SK-N-SH (cell line): ENCODE results near the gene MFAP4. TPM values are rescaled to one million over a fixed set of nuclear protein-coding genes. Genes with fewer than 3 reads are reported as not detected.

ENCODE experiments used
- CTCF ChIA-PET: fragments of 300-600, 350-600 bp; formaldehyde crosslinking; extraction: SDS; loops from one replicate; lab custom pipeline; 2021; lab: Yijun Ruan, JAX
- POLR2A ChIA-PET: fragments of 350-600 bp; sonication (Branson Sonifier 250); formaldehyde crosslinking; extraction: SDS; loops from one replicate; lab custom pipeline; 2020; ENCODE audit warnings: antibody characterized with exemption, inconsistent platforms; lab: Yijun Ruan, JAX
- DNase-seq: peaks from one replicate; pipeline ENCODE4 v3.0.0; 2012
- H2AFZ ChIP-seq: fragments of 200-600 bp; sonication (generic); 2 replicates; pipeline ENCODE4 v1.8.1; 2016; ENCODE audit warnings: antibody characterized with exemption, mild to moderate bottlenecking, low read depth
- H3F3A ChIP-seq: fragments of 200-600 bp; sonication (generic); replicated peaks from 2 replicates; pipeline ENCODE3; 2016; ENCODE audit warnings: antibody characterized with exemption, mild to moderate bottlenecking; ENCODE audit not compliant: insufficient read depth
- H3K27ac ChIP-seq, 2 experiments: fragments of 200-500 bp in 1 of 2; fragments of 200-600 bp in 1 of 2; sonication (Bioruptor generic) in 1 of 2; sonication (generic), shearing (Covaris generic) in 1 of 2; 2 replicates each; pipeline versions ENCODE4 v1.5.1 to v1.6.1; 2014 to 2016; ENCODE audit warnings: low read depth in 2 of 2, inconsistent platforms in 1 of 2, low read length in 1 of 2, mild to moderate bottlenecking in 1 of 2, mixed read lengths in 1 of 2
- H3K27me3 ChIP-seq: fragments of 200-600 bp; sonication (generic), shearing (Covaris generic); 2 replicates; pipeline ENCODE4 v1.6.1; 2016; ENCODE audit warnings: mixed run types; ENCODE audit not compliant: insufficient read depth
- H3K36me3 ChIP-seq, 2 experiments: fragments of 200-500 bp in 1 of 2; fragments of 200-600 bp in 1 of 2; sonication (Bioruptor generic) in 1 of 2; sonication (generic) in 1 of 2; replicated peaks in 1 of 2; 2 replicates each; pipeline versions ENCODE3 to v1.5.1; 2014 to 2016; ENCODE audit warnings: low read length in 1 of 2, mild to moderate bottlenecking in 1 of 2; ENCODE audit not compliant: insufficient read depth in 2 of 2, control insufficient read depth in 1 of 2
- H3K4me1 ChIP-seq, 2 experiments: fragments of 200-500 bp in 1 of 2; fragments of 200-600 bp in 1 of 2; sonication (Bioruptor generic) in 1 of 2; sonication (generic), shearing (Covaris generic) in 1 of 2; 2 replicates each; pipeline versions ENCODE4 v1.5.1 to v1.6.1; 2014 to 2016; ENCODE audit warnings: low read depth in 1 of 2, low read length in 1 of 2, mixed run types in 1 of 2; ENCODE audit not compliant: insufficient read depth in 2 of 2, control insufficient read depth in 1 of 2
- H3K4me2 ChIP-seq: fragments of 200-600 bp; sonication (generic), shearing (Covaris generic); 2 replicates; pipeline ENCODE4 v1.6.1; 2017; ENCODE audit warnings: mixed run types
- H3K4me3 ChIP-seq, 2 experiments: fragments of 200-500 bp in 1 of 2; fragments of 200-600 bp in 1 of 2; sonication (Bioruptor generic) in 1 of 2; sonication (generic), shearing (Covaris generic) in 1 of 2; 2 replicates each; pipeline versions ENCODE4 v1.5.1 to v1.8.1; 2014 to 2016; ENCODE audit warnings: low read depth in 2 of 2, inconsistent platforms in 1 of 2, low read length in 1 of 2, mild to moderate bottlenecking in 1 of 2, mixed read lengths in 1 of 2, moderate library complexity in 1 of 2
- H3K79me2 ChIP-seq: fragments of 200-600 bp; sonication (generic); 2 replicates; pipeline ENCODE4 v1.8.1; 2017; ENCODE audit warnings: mild to moderate bottlenecking; ENCODE audit not compliant: insufficient read depth
- H3K9ac ChIP-seq: fragments of 200-600 bp; sonication (generic); 2 replicates; pipeline ENCODE4 v1.6.1; 2017; ENCODE audit warnings: mixed run types
- H3K9me2 ChIP-seq: fragments of 200-600 bp; sonication (generic); 2 replicates; pipeline ENCODE4 v1.6.1; 2017; ENCODE audit warnings: mixed run types
- H3K9me3 ChIP-seq: fragments of 200-600 bp; sonication (generic); 2 replicates; pipeline ENCODE4 v1.6.1; 2017; ENCODE audit warnings: mixed run types, mild to moderate bottlenecking, moderate library complexity
- H4K20me1 ChIP-seq: fragments of 200-600 bp; sonication (generic); 2 replicates; pipeline ENCODE4 v1.6.1; 2017; ENCODE audit warnings: mild to moderate bottlenecking, mixed run types; ENCODE audit not compliant: insufficient read depth
- CHD2 ChIP-seq: fragments of 150-350 bp; IDR thresholded peaks from 2 replicates; pipeline ENCODE4 v1.6.1; 2018; ENCODE audit warnings: low read length; ENCODE audit not compliant: partially characterized antibody
- ELF1 ChIP-seq: IDR thresholded peaks from 2 replicates; pipeline ENCODE4 v1.4.0; 2012
- FOSL2 ChIP-seq: IDR thresholded peaks from 2 replicates; pipeline ENCODE4 v1.4.0; 2012; ENCODE audit warnings: low read depth, mild to moderate bottlenecking, moderate library complexity, borderline replicate concordance
- FOXJ3 ChIP-seq: sonication (generic); formaldehyde crosslinking; IDR thresholded peaks from 2 replicates; pipeline ENCODE4 v1.5.1; 2020; ENCODE audit warnings: mild to moderate bottlenecking, missing genetic modification reagents
- GATA2 ChIP-seq: sonication (generic); formaldehyde crosslinking; IDR thresholded peaks from 2 replicates; pipeline ENCODE4 v1.5.0; 2020; ENCODE audit warnings: mild to moderate bottlenecking, missing genetic modification reagents
- MEF2A ChIP-seq: IDR thresholded peaks from 2 replicates; pipeline ENCODE4 v1.4.0; 2012; ENCODE audit warnings: low read depth, borderline replicate concordance
- MXI1 ChIP-seq: IDR thresholded peaks from 2 replicates; pipeline ENCODE4 v1.6.1; 2012; ENCODE audit warnings: mild to moderate bottlenecking, low read depth, low read length, improper control_type of control experiment
- PBX3 ChIP-seq: IDR thresholded peaks from 2 replicates; pipeline ENCODE4; 2012
- POLR2AphosphoS5 ChIP-seq: IDR thresholded peaks from 2 replicates; pipeline ENCODE4 v1.6.1; 2012; ENCODE audit warnings: low read depth, low read length
- RAD21 ChIP-seq: IDR thresholded peaks from 2 replicates; pipeline ENCODE4 v1.6.1; 2012; ENCODE audit warnings: mild to moderate bottlenecking, low read length
- TCF12 ChIP-seq: IDR thresholded peaks from 2 replicates; pipeline ENCODE4 v1.4.0; 2012
- WGBS: methylation state at CpG from one replicate; pipeline ENCODE4 v1.1.6; 2017; ENCODE audit warnings: low lambda C conversion rate; 5-methylcytosine and 5-hydroxymethylcytosine counted together
- polyA plus RNA-seq, 3 experiments: library from polyadenylated mRNA; depleted of rRNA; stranded (reverse); fragments of >200 nt; gene quantifications; 2 replicates each; pipeline ENCODE4 v1.2.3, GENCODE V29; 2012
- TF ChIP-seq, protein P1 (sequence below): IDR thresholded peaks from 2 replicates; pipeline ENCODE4 v1.6.1; 2012; ENCODE audit warnings: mild to moderate bottlenecking, low read depth, low read length, moderate library complexity
- TF ChIP-seq, protein P2 (sequence below): fragments of 150-350 bp; IDR thresholded peaks from 2 replicates; pipeline ENCODE4 v1.6.1; 2017; ENCODE audit warnings: antibody characterized with exemption, low read length, low read depth, borderline replicate concordance

The MFAP4 gene
- polyA plus RNA-seq, 1 of the 3 experiments (the other 2 are of a cell fraction), result 120 TPM

- TF ChIP-seq, protein P1, sequence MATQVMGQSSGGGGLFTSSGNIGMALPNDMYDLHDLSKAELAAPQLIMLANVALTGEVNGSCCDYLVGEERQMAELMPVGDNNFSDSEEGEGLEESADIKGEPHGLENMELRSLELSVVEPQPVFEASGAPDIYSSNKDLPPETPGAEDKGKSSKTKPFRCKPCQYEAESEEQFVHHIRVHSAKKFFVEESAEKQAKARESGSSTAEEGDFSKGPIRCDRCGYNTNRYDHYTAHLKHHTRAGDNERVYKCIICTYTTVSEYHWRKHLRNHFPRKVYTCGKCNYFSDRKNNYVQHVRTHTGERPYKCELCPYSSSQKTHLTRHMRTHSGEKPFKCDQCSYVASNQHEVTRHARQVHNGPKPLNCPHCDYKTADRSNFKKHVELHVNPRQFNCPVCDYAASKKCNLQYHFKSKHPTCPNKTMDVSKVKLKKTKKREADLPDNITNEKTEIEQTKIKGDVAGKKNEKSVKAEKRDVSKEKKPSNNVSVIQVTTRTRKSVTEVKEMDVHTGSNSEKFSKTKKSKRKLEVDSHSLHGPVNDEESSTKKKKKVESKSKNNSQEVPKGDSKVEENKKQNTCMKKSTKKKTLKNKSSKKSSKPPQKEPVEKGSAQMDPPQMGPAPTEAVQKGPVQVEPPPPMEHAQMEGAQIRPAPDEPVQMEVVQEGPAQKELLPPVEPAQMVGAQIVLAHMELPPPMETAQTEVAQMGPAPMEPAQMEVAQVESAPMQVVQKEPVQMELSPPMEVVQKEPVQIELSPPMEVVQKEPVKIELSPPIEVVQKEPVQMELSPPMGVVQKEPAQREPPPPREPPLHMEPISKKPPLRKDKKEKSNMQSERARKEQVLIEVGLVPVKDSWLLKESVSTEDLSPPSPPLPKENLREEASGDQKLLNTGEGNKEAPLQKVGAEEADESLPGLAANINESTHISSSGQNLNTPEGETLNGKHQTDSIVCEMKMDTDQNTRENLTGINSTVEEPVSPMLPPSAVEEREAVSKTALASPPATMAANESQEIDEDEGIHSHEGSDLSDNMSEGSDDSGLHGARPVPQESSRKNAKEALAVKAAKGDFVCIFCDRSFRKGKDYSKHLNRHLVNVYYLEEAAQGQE, result no peak
- TF ChIP-seq CHD2, result no peak
- TF ChIP-seq TCF12, result no peak
- TF ChIP-seq GATA2 (CRISPR knock-in tag), result no peak
- TF ChIP-seq FOXJ3 (CRISPR knock-in tag), result no peak
- TF ChIP-seq MEF2A, result no peak
- peak; percentile 98 for TF ChIP-seq MXI1
- peak; percentile 8; the same call in 1 of the 2 replicates for TF ChIP-seq FOSL2
- TF ChIP-seq, protein P2, sequence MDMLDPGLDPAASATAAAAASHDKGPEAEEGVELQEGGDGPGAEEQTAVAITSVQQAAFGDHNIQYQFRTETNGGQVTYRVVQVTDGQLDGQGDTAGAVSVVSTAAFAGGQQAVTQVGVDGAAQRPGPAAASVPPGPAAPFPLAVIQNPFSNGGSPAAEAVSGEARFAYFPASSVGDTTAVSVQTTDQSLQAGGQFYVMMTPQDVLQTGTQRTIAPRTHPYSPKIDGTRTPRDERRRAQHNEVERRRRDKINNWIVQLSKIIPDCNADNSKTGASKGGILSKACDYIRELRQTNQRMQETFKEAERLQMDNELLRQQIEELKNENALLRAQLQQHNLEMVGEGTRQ, result no peak
Observed at GRCh38 chr17:19362277-19363113, 24.5 kb downstream of the MFAP4 start, which contains the start of gene B9D1 (continued).

GRCh38 chr17:19361944-19362276 lies 25.1 kb downstream of the MFAP4 start:
- WGBS, result 15% methylated on average over 12 of the region's 16 CpGs
- Histone ChIP-seq H3F3A (peaks cover 7% of the 10 kb centered on the region), H3K9ac (peak overlapping the region; percentile 82), H4K20me1 (no peaks in the 10 kb centered on the region), H3K36me3 (peaks cover 0 to 9% of the 10 kb centered on the region in 2 experiments), H3K79me2 (peaks cover 8% of the 10 kb centered on the region), H3K4me1 (peaks cover 13 to 32% of the 10 kb centered on the region in 2 experiments; a peak in 2 of 4 replicates), H3K27me3 (no peaks in the 10 kb centered on the region), H2AFZ (peak overlapping the region; percentile 81), H3K4me2 (peak overlapping the region; percentile 85), H3K27ac (peak overlapping the region; percentile 83 to 88), H3K9me3 (no peaks in the 10 kb centered on the region), H3K9me2 (no peaks in the 10 kb centered on the region), H3K4me3 (peak overlapping the region; percentile 72 to 75)
- TF ChIP-seq POLR2AphosphoS5 (no peak), CHD2 (no peak), ELF1 (no peak), RAD21 (0 out of 2 replicates have a peak, but pooled peaks have one; percentile 5), PBX3 (no peak)
- TF ChIP-seq, protein P1, result peak; percentile 81
- ChIA-PET POLR2A (interaction anchor here (1.8 to 2.3 kb wide), 3 partner anchors 16 to 86 kb away, joined by 10 to 15 read pairs (median 13); partner anchors contain the start of genes MAPK7 and MFAP4), CTCF (interaction anchor here (0.8 to 12.0 kb wide), 16 partner anchors 8 to 408 kb away, joined by 3 to 305 read pairs (median 22); partner anchors contain the start of genes MAPK7, MFAP4 and RNF112)
- DNase-seq, result no peak
